ENCODE measurements around the gene MRPL4. TPM values are rescaled to one million over a fixed set of nuclear protein-coding genes. Genes with fewer than 3 reads are reported as not detected.
"Not testable (repeated sequence)": the region's sequence is repeated elsewhere in the genome, so short reads cannot be mapped to it uniquely, and the experiment has no call there.

Gene MRPL4
- total RNA-seq, 1 donor = 14.9 TPM

GRCh38 chr19:10269333-10270179 is 17.5 kb downstream of the MRPL4 start:
- peaks cover 35% of the 10 kb centered on the region for H3K4me1 ChIP-seq (ENCODE audit: insufficient read depth, low read length)
- H3K27me3 ChIP-seq (ENCODE audit: insufficient read depth, low read length) = no peaks in the 10 kb centered on the region
- peak overlapping the region; percentile 46 for H3K4me3 ChIP-seq (ENCODE audit: low read length)
- H3K9me3 ChIP-seq (ENCODE audit: low read depth, low read length) = no peaks in the 10 kb centered on the region

- H3K4me3 ChIP-seq (ENCODE audit: low read length) = peak overlapping the region; percentile 46
- H3K27me3 ChIP-seq (ENCODE audit: insufficient read depth, low read length) = no peaks in the 10 kb centered on the region
- H3K4me1 ChIP-seq (ENCODE audit: insufficient read depth, low read length) = peaks cover 35% of the 10 kb centered on the region
Observed at GRCh38 chr19:10270180-10270615, 18.2 kb downstream of the MRPL4 start.

GRCh38 chr19:10270616-10271394 is 18.8 kb downstream of the MRPL4 start, which contains the start of gene ICAM1:
ICAM1 (plus strand) TSS chr19:10271120; CDS start chr19:10271160, 40 bp downstream.
- peak within 1 kb of the TSS; percentile 46 for H3K4me3 ChIP-seq (ENCODE audit: low read length)
- H3K4me1 ChIP-seq (ENCODE audit: insufficient read depth, low read length) = peaks cover 35% of the 10 kb centered on the region
- no peaks in the 10 kb centered on the region for H3K27me3 ChIP-seq (ENCODE audit: insufficient read depth, low read length)
- H3K9me3 ChIP-seq (ENCODE audit: low read depth, low read length) = no peaks in the 10 kb centered on the region

More at GRCh38 chr19:10270180-10270615, 18.2 kb downstream of the MRPL4 start:
- H3K9me3 ChIP-seq (ENCODE audit: low read depth, low read length) = no peaks in the 10 kb centered on the region

DNA sequence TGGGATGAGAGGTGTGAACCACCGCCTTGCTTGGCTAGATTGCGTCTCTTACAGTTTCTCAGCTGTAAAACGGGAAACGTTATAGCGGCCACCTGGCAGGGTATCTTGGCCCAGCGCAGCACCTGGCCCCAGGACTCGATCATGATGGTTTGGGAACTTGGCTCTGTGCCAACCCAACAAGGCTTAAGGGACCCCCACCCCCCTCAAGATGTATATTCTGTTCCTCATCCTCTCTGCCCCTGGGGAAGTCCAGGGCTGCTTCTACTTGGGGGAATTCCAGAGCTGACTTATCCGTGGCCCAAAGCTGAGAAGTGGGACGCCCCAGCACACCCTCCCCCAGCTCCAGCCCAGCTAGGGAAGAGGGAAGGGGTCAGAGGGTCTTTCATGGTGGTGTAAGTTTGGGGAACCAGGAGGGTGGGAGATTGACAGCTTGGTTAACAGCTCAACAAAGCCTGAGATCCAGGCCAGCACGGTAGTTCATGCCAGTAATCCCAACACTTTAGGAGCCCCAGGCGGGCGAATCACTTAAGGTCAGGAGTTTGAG is 19.6 kb downstream of the MRPL4 start:
- no peaks in the 10 kb centered on the region for H3K9me3 ChIP-seq (ENCODE audit: low read depth, low read length)
- peaks cover 35% of the 10 kb centered on the region for H3K4me1 ChIP-seq (ENCODE audit: insufficient read depth, low read length)
- no peaks in the 10 kb centered on the region for H3K27me3 ChIP-seq (ENCODE audit: insufficient read depth, low read length)
- H3K4me3 ChIP-seq (ENCODE audit: low read length) = peak overlapping the region; percentile 46

DNA sequence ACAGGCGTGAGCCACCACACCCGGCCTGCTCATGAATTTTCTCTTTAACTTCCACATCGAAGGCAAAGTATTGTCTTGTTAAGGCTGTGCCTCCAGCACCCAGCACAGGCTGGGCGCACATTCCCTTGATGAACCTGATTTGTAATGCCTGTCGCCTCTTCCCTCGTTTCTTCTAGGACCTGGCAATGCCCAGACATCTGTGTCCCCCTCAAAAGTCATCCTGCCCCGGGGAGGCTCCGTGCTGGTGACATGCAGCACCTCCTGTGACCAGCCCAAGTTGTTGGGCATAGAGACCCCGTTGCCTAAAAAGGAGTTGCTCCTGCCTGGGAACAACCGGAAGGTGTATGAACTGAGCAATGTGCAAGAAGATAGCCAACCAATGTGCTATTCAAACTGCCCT is 22.6 kb downstream of the MRPL4 start:
- H3K27me3 ChIP-seq (ENCODE audit: insufficient read depth, low read length) = no peaks in the 10 kb centered on the region
- no peaks in the 10 kb centered on the region for H3K9me3 ChIP-seq (ENCODE audit: low read depth, low read length)
- peaks cover 37% of the 10 kb centered on the region for H3K4me1 ChIP-seq (ENCODE audit: insufficient read depth, low read length)
- H3K4me3 ChIP-seq (ENCODE audit: low read length) = no peak overlapping the region

- no peaks in the 10 kb centered on the region for H3K9me3 ChIP-seq (ENCODE audit: low read depth, low read length)
- no peaks in the 10 kb centered on the region for H3K27me3 ChIP-seq (ENCODE audit: insufficient read depth, low read length)
- H3K4me3 ChIP-seq (ENCODE audit: low read length) = no peak overlapping the region
- peaks cover 8% of the 10 kb centered on the region for H3K4me1 ChIP-seq (ENCODE audit: insufficient read depth, low read length)
Observed at GRCh38 chr19:10277795-10278589, 26.0 kb downstream of the MRPL4 start.

GRCh38 chr19:10278935-10279334 is 26.9 kb downstream of the MRPL4 start:
- no peaks in the 10 kb centered on the region for H3K9me3 ChIP-seq (ENCODE audit: low read depth, low read length)
- no peaks in the 10 kb centered on the region for H3K27me3 ChIP-seq (ENCODE audit: insufficient read depth, low read length)
- no peak overlapping the region for H3K4me3 ChIP-seq (ENCODE audit: low read length)
- H3K4me1 ChIP-seq (ENCODE audit: insufficient read depth, low read length) = peaks cover 7% of the 10 kb centered on the region

GRCh38 chr19:10279737-10280442 is 27.9 kb downstream of the MRPL4 start:
- Histone ChIP-seq H3K4me3 (ENCODE audit: low read length) (no peak overlapping the region), H3K9me3 (ENCODE audit: low read depth, low read length) (no peaks in the 10 kb centered on the region), H3K27me3 (ENCODE audit: insufficient read depth, low read length) (no peaks in the 10 kb centered on the region), H3K4me1 (ENCODE audit: insufficient read depth, low read length) (peaks cover 7% of the 10 kb centered on the region)

GRCh38 chr19:10282043-10282442 is 30.0 kb downstream of the MRPL4 start:
- H3K4me1 ChIP-seq (ENCODE audit: insufficient read depth, low read length) = peaks cover 27% of the 10 kb centered on the region
- not testable (repeated sequence) for H3K9me3 ChIP-seq (ENCODE audit: low read depth, low read length); H3K27me3 ChIP-seq (ENCODE audit: insufficient read depth, low read length); H3K4me3 ChIP-seq (ENCODE audit: low read length)

GRCh38 chr19:10283301-10284064 is 31.5 kb downstream of the MRPL4 start:
- Histone ChIP-seq H3K9me3 (ENCODE audit: low read depth, low read length) (no peaks in the 10 kb centered on the region), H3K27me3 (ENCODE audit: insufficient read depth, low read length) (peaks cover 11% of the 10 kb centered on the region), H3K4me3 (ENCODE audit: low read length) (no peak overlapping the region), H3K4me1 (ENCODE audit: insufficient read depth, low read length) (peaks cover 42% of the 10 kb centered on the region)

GRCh38 chr19:10284065-10284959 is 32.3 kb downstream of the MRPL4 start:
- Histone ChIP-seq H3K4me1 (ENCODE audit: insufficient read depth, low read length) (peaks cover 49% of the 10 kb centered on the region), H3K9me3 (ENCODE audit: low read depth, low read length) (no peaks in the 10 kb centered on the region), H3K27me3 (ENCODE audit: insufficient read depth, low read length) (peaks cover 20% of the 10 kb centered on the region), H3K4me3 (ENCODE audit: low read length) (no peak overlapping the region)

- H3K4me3 ChIP-seq (ENCODE audit: low read length) = no peak overlapping the region
- peaks cover 49% of the 10 kb centered on the region for H3K4me1 ChIP-seq (ENCODE audit: insufficient read depth, low read length)
- peaks cover 25% of the 10 kb centered on the region for H3K27me3 ChIP-seq (ENCODE audit: insufficient read depth, low read length)
- H3K9me3 ChIP-seq (ENCODE audit: low read depth, low read length) = no peaks in the 10 kb centered on the region
Observed at GRCh38 chr19:10284960-10285278, 32.9 kb downstream of the MRPL4 start.

GRCh38 chr19:10285393-10285792 is 33.4 kb downstream of the MRPL4 start:
- no peak overlapping the region for H3K4me3 ChIP-seq (ENCODE audit: low read length)
- peaks cover 29% of the 10 kb centered on the region for H3K27me3 ChIP-seq (ENCODE audit: insufficient read depth, low read length)
- H3K9me3 ChIP-seq (ENCODE audit: low read depth, low read length) = no peaks in the 10 kb centered on the region
- peaks cover 54% of the 10 kb centered on the region for H3K4me1 ChIP-seq (ENCODE audit: insufficient read depth, low read length)

Data from mononuclear cell (primary cell).